LNCAP (cell line): ENCODE measurements around the gene PIGL.

ENCODE experiments used
- TF ChIP-seq, protein P1 (sequence below): fragments of 450-650 bp; IDR thresholded peaks from 2 replicates; pipeline ENCODE4 v1.5.1; 2017; ENCODE audit warnings: mild to moderate bottlenecking

PIGL gene

DNA sequence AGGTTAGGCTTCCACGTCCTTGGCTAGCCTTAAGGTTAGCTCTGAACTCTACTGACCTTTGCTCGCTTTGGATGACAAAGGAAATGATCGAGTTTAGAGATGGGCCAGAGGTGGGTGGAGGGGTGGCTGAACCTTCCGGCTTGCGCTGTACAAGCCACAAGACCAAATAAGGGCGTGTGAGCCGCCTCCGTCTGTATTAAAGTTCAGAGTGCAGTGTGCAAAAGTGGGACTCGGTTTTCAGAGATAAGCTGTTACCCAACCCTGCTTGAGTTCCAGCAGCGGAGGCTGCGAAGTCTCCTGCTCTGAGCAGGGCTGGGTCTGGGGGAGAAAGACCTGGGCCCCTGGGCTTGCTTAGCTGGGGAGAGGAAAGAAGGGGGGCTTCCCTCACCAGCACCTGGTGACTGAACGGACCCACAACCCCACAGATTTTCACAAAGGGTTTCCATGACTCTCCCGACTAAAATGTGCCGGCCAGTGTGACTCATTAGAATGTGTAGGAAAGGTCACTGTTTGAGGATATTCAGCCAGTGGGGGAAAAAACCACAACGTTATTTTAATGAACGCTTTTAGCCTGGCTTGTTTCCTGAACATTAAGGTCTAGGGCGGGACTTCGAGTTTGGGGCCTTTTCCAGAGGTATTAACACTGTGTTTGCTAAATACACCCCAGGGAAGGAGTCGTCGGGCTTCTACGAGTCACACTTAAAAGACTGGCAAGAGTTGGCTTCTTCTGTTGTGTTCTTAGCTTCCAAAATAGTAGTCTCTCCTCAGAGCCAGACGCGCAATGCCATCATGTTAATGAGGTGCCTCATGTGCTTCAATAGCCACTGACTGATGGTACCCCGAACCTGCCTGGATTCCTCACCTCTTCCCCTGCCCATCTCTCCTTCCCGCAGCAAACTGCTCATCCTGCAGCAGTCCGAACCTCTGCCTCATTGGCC, 69.3 kb downstream of the PIGL start:
- TF ChIP-seq, protein P1, sequence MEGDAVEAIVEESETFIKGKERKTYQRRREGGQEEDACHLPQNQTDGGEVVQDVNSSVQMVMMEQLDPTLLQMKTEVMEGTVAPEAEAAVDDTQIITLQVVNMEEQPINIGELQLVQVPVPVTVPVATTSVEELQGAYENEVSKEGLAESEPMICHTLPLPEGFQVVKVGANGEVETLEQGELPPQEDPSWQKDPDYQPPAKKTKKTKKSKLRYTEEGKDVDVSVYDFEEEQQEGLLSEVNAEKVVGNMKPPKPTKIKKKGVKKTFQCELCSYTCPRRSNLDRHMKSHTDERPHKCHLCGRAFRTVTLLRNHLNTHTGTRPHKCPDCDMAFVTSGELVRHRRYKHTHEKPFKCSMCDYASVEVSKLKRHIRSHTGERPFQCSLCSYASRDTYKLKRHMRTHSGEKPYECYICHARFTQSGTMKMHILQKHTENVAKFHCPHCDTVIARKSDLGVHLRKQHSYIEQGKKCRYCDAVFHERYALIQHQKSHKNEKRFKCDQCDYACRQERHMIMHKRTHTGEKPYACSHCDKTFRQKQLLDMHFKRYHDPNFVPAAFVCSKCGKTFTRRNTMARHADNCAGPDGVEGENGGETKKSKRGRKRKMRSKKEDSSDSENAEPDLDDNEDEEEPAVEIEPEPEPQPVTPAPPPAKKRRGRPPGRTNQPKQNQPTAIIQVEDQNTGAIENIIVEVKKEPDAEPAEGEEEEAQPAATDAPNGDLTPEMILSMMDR = no peak; the same call in 1 of the 2 replicates

DNA sequence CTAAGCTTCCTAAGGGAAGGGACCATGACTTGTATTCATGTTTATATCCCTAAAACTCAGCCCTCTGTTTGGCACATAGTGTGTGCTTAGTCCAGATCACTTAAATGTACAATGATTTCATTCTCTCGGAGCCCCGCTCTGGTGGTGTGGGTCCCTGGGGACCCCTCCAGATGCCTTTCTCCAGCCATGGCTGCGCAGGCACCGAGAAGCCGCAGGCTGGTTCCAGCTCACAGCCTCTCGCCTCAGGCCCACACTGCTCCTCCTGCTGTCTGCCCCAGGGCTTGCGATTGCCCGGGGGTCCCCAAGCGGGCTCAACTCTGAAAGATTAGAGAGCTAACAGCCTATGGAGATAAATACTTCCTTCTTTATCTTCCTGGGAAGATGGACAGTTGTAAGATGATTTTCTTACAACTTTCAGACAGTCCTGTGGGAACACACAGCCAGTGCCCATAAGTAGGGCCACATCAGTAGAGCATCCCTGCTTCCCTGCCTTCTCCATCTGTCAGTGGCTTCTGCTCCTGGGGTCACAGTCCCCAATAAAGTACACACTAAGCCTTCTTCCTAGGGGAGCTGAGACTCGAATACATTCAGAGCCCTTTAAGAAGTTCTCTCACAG, 70.0 kb downstream of the PIGL start:
- TF ChIP-seq, protein P1 = no peak

DNA sequence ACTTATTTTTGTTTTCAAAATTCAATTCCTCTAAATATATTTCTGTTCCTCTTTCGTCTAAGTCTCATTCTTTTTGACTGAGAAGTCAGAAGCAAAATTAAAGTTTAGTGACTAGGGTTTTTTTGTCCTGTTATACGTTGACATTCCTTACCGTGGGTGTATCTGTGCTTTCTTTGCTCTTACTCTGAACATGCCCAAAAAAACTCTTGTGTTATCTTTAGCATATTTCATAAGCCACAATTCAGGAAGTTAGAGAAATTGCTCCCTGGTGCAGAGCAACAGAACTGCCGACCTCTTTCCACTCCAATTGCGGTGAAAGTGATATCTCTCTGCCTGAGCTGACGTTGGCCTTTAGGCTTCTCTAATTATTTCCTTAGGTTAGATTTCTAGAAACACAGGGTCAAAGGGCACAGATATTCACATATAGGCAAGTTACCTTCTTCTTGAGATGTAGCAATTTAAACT, 70.6 kb downstream of the PIGL start:
- TF ChIP-seq, protein P1 = no peak

DNA sequence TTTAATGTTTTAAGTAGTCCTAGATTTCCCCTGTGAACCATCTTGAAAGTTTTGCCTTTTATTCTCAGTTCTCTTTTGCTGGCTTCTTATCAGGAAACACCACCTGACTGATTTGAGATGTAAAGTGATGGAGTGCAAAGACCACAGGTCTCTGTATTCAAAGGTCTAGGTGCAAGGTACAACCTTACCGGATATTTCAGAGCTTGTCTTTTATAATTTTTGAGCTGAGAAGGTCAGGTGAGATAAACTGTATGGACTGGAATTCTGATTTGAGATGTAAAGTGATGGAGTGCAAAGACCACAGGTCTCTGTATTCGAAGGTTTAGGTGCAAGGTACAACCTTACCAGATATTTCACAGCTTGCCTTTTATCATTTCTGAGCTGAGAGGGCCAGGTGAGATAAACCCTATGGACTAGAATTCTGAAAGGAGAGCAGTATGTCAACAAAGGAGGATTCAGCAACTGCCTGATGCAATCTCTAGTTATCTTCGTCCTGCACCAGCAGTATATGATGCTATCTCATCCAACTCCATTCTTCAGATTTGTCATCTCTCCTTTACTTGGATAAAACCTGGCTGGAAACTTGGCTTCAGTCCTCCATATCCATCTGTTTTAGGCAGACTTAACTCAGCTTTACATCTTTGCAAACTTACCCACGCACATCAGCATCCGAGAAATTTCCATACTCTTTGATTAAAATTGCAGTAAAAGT, 72.0 kb downstream of the PIGL start:
- TF ChIP-seq, protein P1 = no peak

DNA sequence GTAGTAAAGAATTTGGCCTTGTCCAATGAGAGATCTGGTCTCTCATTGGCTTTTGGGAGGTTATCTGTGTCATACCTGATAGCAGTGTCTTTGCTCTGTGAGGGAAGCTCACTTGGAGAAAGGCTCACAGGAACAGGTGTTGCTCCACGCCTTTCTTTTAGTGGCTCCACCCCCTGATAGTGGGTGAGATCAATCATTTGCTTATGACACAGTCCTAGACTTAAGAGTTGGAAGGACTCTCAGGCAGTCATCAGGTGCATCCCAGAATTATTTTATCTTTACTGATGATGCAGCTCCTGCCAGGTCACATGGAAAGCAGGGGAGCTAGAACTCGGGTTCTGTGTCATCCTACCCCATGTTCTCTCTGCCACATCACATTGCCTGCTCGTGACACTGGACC, 76.9 kb downstream of the PIGL start:
- TF ChIP-seq, protein P1 = no peak

DNA sequence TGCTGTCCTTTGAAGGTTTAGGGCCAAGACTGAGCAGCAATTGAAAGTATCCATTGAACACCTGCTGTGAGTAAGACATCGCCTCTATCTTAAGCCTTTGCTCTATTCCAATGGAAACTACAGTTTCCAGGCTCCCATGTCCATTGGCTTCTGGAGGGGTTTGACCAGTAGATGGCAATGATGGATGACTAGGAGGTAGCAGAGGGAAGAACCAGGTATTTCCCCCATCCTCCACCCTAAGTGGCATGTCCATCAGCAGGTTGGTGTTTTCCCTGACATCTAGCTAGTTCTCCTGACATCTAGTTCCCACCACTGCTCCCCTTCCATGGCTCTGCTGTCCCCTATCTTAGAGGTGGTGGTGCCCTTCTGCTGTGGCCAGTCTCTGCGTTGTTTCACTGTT, 77.5 kb downstream of the PIGL start:
- TF ChIP-seq, protein P1 = no peak

DNA sequence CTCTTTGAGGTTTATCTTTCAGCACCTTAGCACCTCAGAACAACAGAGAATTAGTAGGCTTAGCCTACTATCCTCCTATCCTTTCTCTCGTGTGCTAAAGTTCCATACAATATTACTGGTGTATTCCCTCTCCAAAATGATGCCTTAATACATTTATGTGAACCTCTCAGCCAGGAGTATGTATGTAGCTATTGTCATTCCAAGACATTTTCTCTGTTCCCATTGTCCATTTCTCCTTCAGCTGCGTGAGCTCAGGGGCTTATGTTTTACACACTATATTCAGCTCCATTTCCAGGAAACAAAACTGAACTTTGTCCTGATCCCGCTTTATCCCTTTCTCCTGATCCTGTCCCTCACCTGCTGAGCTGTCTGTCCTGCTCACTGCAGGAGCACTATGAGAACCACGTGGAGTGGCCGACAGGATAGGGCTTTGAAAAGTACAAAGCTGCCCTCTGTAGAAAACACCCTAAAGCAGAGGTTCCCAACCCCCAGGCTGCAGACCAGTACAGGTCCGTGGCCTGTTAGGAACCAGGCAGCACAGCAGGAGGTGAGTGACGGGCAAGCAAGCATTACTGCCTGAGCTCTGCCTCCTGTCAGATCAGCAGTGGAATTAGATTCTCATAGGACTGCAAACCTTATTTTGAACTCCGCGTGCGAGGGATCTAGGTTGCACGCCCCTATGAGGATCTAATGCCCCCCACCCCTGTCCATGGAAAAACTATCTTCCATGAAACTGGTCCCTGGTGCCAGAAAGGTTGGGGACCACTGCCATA, 80.5 kb downstream of the PIGL start:
- TF ChIP-seq, protein P1 = no peak
